Kidney epithelial cell (primary cell): ENCODE data around the gene PEX5. TPM values are rescaled to one million over a fixed set of nuclear protein-coding genes. Genes with fewer than 3 reads are reported as not detected.

Experiments
- DNase-seq: peaks from one replicate; pipeline ENCODE4 v3.0.0-alpha.2; 2010; ENCODE audit warnings: low read depth
- H3K27me3 ChIP-seq: 2 replicates; pipeline ENCODE4 v1.6.0; 2011; ENCODE audit warnings: low read length; ENCODE audit not compliant: control insufficient read depth, insufficient read depth
- H3K36me3 ChIP-seq: 2 replicates; pipeline ENCODE4 v1.5.1; 2011; ENCODE audit warnings: low read length; ENCODE audit not compliant: control insufficient read depth, insufficient read depth
- H3K4me3 ChIP-seq: 2 replicates; pipeline ENCODE4 v1.5.1; 2011; ENCODE audit warnings: low read depth, mild to moderate bottlenecking, control low read depth, low read length
- total RNA-seq: library from RNA; depleted of rRNA; stranded (reverse); fragments of >200 nt; gene quantifications from 2 replicates; pipeline ENCODE4 v1.2.3, GENCODE V29; 2015
- TF ChIP-seq, protein P1 (sequence below): IDR thresholded peaks from 2 replicates; pipeline ENCODE4 v1.5.1; 2011; ENCODE audit warnings: mild to moderate bottlenecking, moderate library complexity, low read length, control low read depth, inconsistent platforms; ENCODE audit not compliant: insufficient read depth, poor library complexity, severe bottlenecking

PEX5 gene
- total RNA-seq, 1 donor from 2014 or later = 25.0 TPM

- Histone ChIP-seq H3K4me3 (no peak overlapping the region), H3K36me3 (no peaks in the 10 kb centered on the region), H3K27me3 (no peaks in the 10 kb centered on the region)
- TF ChIP-seq, protein P1, sequence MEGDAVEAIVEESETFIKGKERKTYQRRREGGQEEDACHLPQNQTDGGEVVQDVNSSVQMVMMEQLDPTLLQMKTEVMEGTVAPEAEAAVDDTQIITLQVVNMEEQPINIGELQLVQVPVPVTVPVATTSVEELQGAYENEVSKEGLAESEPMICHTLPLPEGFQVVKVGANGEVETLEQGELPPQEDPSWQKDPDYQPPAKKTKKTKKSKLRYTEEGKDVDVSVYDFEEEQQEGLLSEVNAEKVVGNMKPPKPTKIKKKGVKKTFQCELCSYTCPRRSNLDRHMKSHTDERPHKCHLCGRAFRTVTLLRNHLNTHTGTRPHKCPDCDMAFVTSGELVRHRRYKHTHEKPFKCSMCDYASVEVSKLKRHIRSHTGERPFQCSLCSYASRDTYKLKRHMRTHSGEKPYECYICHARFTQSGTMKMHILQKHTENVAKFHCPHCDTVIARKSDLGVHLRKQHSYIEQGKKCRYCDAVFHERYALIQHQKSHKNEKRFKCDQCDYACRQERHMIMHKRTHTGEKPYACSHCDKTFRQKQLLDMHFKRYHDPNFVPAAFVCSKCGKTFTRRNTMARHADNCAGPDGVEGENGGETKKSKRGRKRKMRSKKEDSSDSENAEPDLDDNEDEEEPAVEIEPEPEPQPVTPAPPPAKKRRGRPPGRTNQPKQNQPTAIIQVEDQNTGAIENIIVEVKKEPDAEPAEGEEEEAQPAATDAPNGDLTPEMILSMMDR = peak; percentile 43
- DNase-seq = no peak
These were observed 44.9 kb upstream of the PEX5 start for GRCh38 chr12:7144414-7145120.

DNA sequence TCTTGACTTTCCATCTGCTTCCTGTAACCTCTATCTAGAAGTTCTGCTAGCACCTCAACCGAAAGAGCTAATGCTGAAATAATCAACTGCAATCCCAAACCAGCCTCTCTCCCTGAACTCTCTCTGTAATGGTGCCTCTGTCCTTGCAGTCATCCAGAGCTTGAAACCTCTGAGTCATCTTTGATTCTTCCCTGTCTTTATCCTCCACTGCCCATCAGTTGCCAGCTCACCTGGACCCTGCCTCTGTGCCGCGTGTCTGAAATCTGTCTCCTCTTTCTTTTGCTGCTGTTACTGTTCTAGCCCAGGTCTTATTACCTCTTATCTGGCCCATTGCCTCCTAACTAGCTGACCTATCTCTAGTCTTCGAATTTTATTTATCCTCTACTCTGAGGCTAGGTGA is 43.8 kb upstream of the PEX5 start:
- DNase-seq = no peak
- no peaks in the 10 kb centered on the region for H3K36me3 ChIP-seq
- H3K4me3 ChIP-seq = no peak overlapping the region
- TF ChIP-seq, protein P1 = no peak
- H3K27me3 ChIP-seq = no peaks in the 10 kb centered on the region

DNA sequence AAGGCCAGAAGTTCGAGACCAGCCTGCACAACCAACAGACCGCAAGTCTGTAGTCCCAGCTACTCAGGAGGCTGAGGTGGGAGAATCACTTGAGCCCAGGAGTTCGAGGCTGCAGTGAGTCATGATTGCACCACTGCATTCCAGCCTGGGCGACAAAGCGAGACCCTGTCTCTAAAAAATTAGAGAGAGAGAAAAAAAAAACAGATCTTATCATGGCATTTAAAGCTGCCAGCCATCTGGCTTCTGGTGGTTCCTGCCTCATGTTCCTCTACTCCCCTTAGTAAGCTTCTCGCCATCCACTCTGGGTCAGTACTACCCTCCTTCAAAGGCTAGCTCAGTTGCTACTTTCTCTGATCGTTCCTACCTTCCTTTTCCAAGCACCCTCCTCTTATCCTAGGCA is 43.3 kb upstream of the PEX5 start:
- TF ChIP-seq, protein P1 = no peak
- H3K4me3 ChIP-seq = no peak overlapping the region
- H3K36me3 ChIP-seq = no peaks in the 10 kb centered on the region
- DNase-seq = no peak
- H3K27me3 ChIP-seq = no peaks in the 10 kb centered on the region

GRCh38 chr12:7146906-7147305 is 42.6 kb upstream of the PEX5 start:
- TF ChIP-seq, protein P1 = no peak
- Histone ChIP-seq H3K27me3 (no peaks in the 10 kb centered on the region), H3K4me3 (no peak overlapping the region), H3K36me3 (no peaks in the 10 kb centered on the region)
- no peak for DNase-seq

- TF ChIP-seq, protein P1 = no peak
- no peak for DNase-seq
- H3K36me3 ChIP-seq = peaks cover 1% of the 10 kb centered on the region
These were observed 39.1 kb upstream of the PEX5 start for GRCh38 chr12:7150356-7150755.

GRCh38 chr12:7150841-7151240 is 38.6 kb upstream of the PEX5 start:
- H3K4me3 ChIP-seq = no peak overlapping the region
- DNase-seq = no peak
- TF ChIP-seq, protein P1 = no peak
- H3K36me3 ChIP-seq = peaks cover 1% of the 10 kb centered on the region
- no peaks in the 10 kb centered on the region for H3K27me3 ChIP-seq

More at GRCh38 chr12:7150356-7150755, 39.1 kb upstream of the PEX5 start:
- no peak overlapping the region for H3K4me3 ChIP-seq
- H3K27me3 ChIP-seq = no peaks in the 10 kb centered on the region
